Tibial artery (tissue), 4 donors: ENCODE measurements around the gene FES.

Experiments
- DNase-seq, 2 donors: peaks; one replicate each; pipeline ENCODE4 v3.0.0-alpha.2; 2019
- H3K27ac ChIP-seq, 2 donors: fragments of 200-600 bp; sonication (generic) in 1 of 2; 1 replicate in 1 of 2; 2 replicates in 1 of 2; pipeline ENCODE4 v1.5.1; 2018 to 2019; ENCODE audit warnings: mild to moderate bottlenecking in 1 of 2
- H3K27me3 ChIP-seq, 2 donors: fragments of 200-600 bp; sonication (generic) in 1 of 2; one replicate each; pipeline versions ENCODE4 v1.5.1 to v1.6.0; 2016 to 2019
- H3K36me3 ChIP-seq, 3 donors: fragments of 200-600 bp; sonication (generic) in 2 of 3; one replicate each; pipeline ENCODE4 v1.5.1; 2016 to 2019; ENCODE audit warnings: mild to moderate bottlenecking in 2 of 3
- H3K4me1 ChIP-seq, 4 donors: fragments of 200-600 bp; sonication (generic) in 2 of 4; 1 replicate in 3 of 4; 2 replicates in 1 of 4; pipeline ENCODE4 v1.5.1; 2016 to 2019
- H3K4me3 ChIP-seq, 2 donors: fragments of 200-600 bp; sonication (generic) in 1 of 2; 1 replicate in 1 of 2; 2 replicates in 1 of 2; pipeline ENCODE4 v1.5.1; 2018 to 2019; ENCODE audit warnings: mild to moderate bottlenecking in 2 of 2
- H3K9me3 ChIP-seq, 3 donors: fragments of 200-600 bp; sonication (generic) in 1 of 3; one replicate each; pipeline ENCODE4 v1.5.1; 2016 to 2019
- CTCF ChIP-seq, 2 experiments: fragments of 200-600 bp in 1 of 2; fragments of 450-650 bp in 1 of 2; IDR thresholded peaks; one replicate each; pipeline ENCODE4 v1.5.1; 2017 to 2019; ENCODE audit warnings: antibody characterized with exemption in 2 of 2, mild to moderate bottlenecking in 1 of 2, moderate library complexity in 1 of 2
- intact Hi-C: fragments of 100-400 bp; cut with DNase I; formaldehyde crosslinking; loops from one replicate; pipeline ENCODE4 v1.15.0; 2023; ENCODE audit warnings: low total_unique reads

The FES gene

GRCh38 chr15:90939756-90940155 lies 55.5 kb downstream of the FES start:
- Histone ChIP-seq H3K27ac (no peak overlapping the region), H3K9me3 (no peaks in the 10 kb centered on the region), H3K4me3 (no peak overlapping the region), H3K27me3 (no peaks in the 10 kb centered on the region), H3K36me3 (peaks cover 58 to 84% (median 65%) of the 10 kb centered on the region in 3 donors), H3K4me1 (peaks cover 0 to 17% (median 15%) of the 10 kb centered on the region in 4 donors)
- TF ChIP-seq CTCF (IDR thresholded peaks at IDR 0.05): no peak
- intact Hi-C loops: loop anchor here (10.0 kb wide), 1 partner anchor 325 kb away; no protein-coding TSS in a partner anchor
- DNase-seq: no peak

- no peaks in the 10 kb centered on the region for H3K9me3 ChIP-seq
- H3K27ac ChIP-seq: no peak overlapping the region
- H3K27me3 ChIP-seq: no peaks in the 10 kb centered on the region
- intact Hi-C loops: no loop called here
- peaks cover 65 to 96% (median 78%) of the 10 kb centered on the region in 3 donors for H3K36me3 ChIP-seq
- no peak overlapping the region for H3K4me3 ChIP-seq
- TF ChIP-seq CTCF (IDR thresholded peaks at IDR 0.05): no peak
- DNase-seq: no peak
- peaks cover 0 to 11% (median 8%) of the 10 kb centered on the region in 4 donors for H3K4me1 ChIP-seq
Measured at GRCh38 chr15:90941038-90941437, 56.7 kb downstream of the FES start.

- H3K36me3 ChIP-seq: peaks cover 77 to 97% (median 93%) of the 10 kb centered on the region in 3 donors
- intact Hi-C loops: no loop called here
Measured at GRCh38 chr15:90942354-90943120, 58.2 kb downstream of the FES start.

GRCh38 chr15:90945091-90945490 lies 60.8 kb downstream of the FES start:
- H3K4me1 ChIP-seq: no peaks in the 10 kb centered on the region
- DNase-seq: no peak
- H3K4me3 ChIP-seq: no peak overlapping the region
- H3K27ac ChIP-seq: no peak overlapping the region
- no peak for TF ChIP-seq CTCF (IDR thresholded peaks at IDR 0.05)
- intact Hi-C loops: no loop called here
- no peaks in the 10 kb centered on the region for H3K27me3 ChIP-seq
- H3K9me3 ChIP-seq: no peaks in the 10 kb centered on the region
- H3K36me3 ChIP-seq: peaks cover 87 to 100% (median 99%) of the 10 kb centered on the region in 3 donors

More at GRCh38 chr15:90942354-90943120, 58.2 kb downstream of the FES start:
- H3K4me1 ChIP-seq: no peaks in the 10 kb centered on the region
- no peak overlapping the region for H3K4me3 ChIP-seq
- H3K9me3 ChIP-seq: no peaks in the 10 kb centered on the region
- no peak overlapping the region for H3K27ac ChIP-seq
- H3K27me3 ChIP-seq: no peaks in the 10 kb centered on the region
- no peak for TF ChIP-seq CTCF (IDR thresholded peaks at IDR 0.05)
- DNase-seq: no peak
